SK-N-SH (cell line): ENCODE data around the gene BMI1. TPM values are rescaled to one million over a fixed set of nuclear protein-coding genes. Genes with fewer than 3 reads are reported as not detected.

Experiments used
- CTCF ChIA-PET: fragments of 300-600, 350-600 bp; formaldehyde crosslinking; extraction: SDS; loops from one replicate; lab custom pipeline; 2021; lab: Yijun Ruan, JAX
- POLR2A ChIA-PET: fragments of 350-600 bp; sonication (Branson Sonifier 250); formaldehyde crosslinking; extraction: SDS; loops from one replicate; lab custom pipeline; 2020; ENCODE audit warnings: antibody characterized with exemption, inconsistent platforms; lab: Yijun Ruan, JAX
- DNase-seq: peaks from one replicate; pipeline ENCODE4 v3.0.0; 2012
- H2AFZ ChIP-seq: fragments of 200-600 bp; sonication (generic); 2 replicates; pipeline ENCODE4 v1.8.1; 2016; ENCODE audit warnings: antibody characterized with exemption, mild to moderate bottlenecking, low read depth
- H3F3A ChIP-seq: fragments of 200-600 bp; sonication (generic); replicated peaks from 2 replicates; pipeline ENCODE3; 2016; ENCODE audit warnings: antibody characterized with exemption, mild to moderate bottlenecking; ENCODE audit not compliant: insufficient read depth
- H3K27ac ChIP-seq, 2 experiments: fragments of 200-500 bp in 1 of 2; fragments of 200-600 bp in 1 of 2; sonication (Bioruptor generic) in 1 of 2; sonication (generic), shearing (Covaris generic) in 1 of 2; 2 replicates each; pipeline versions ENCODE4 v1.5.1 to v1.6.1; 2014 to 2016; ENCODE audit warnings: low read depth in 2 of 2, inconsistent platforms in 1 of 2, low read length in 1 of 2, mild to moderate bottlenecking in 1 of 2, mixed read lengths in 1 of 2
- H3K27me3 ChIP-seq: fragments of 200-600 bp; sonication (generic), shearing (Covaris generic); 2 replicates; pipeline ENCODE4 v1.6.1; 2016; ENCODE audit warnings: mixed run types; ENCODE audit not compliant: insufficient read depth
- H3K36me3 ChIP-seq, 2 experiments: fragments of 200-500 bp in 1 of 2; fragments of 200-600 bp in 1 of 2; sonication (Bioruptor generic) in 1 of 2; sonication (generic) in 1 of 2; replicated peaks in 1 of 2; 2 replicates each; pipeline versions ENCODE3 to v1.5.1; 2014 to 2016; ENCODE audit warnings: low read length in 1 of 2, mild to moderate bottlenecking in 1 of 2; ENCODE audit not compliant: insufficient read depth in 2 of 2, control insufficient read depth in 1 of 2
- H3K4me1 ChIP-seq, 2 experiments: fragments of 200-500 bp in 1 of 2; fragments of 200-600 bp in 1 of 2; sonication (Bioruptor generic) in 1 of 2; sonication (generic), shearing (Covaris generic) in 1 of 2; 2 replicates each; pipeline versions ENCODE4 v1.5.1 to v1.6.1; 2014 to 2016; ENCODE audit warnings: low read depth in 1 of 2, low read length in 1 of 2, mixed run types in 1 of 2; ENCODE audit not compliant: insufficient read depth in 2 of 2, control insufficient read depth in 1 of 2
- H3K4me2 ChIP-seq: fragments of 200-600 bp; sonication (generic), shearing (Covaris generic); 2 replicates; pipeline ENCODE4 v1.6.1; 2017; ENCODE audit warnings: mixed run types
- H3K4me3 ChIP-seq, 2 experiments: fragments of 200-500 bp in 1 of 2; fragments of 200-600 bp in 1 of 2; sonication (Bioruptor generic) in 1 of 2; sonication (generic), shearing (Covaris generic) in 1 of 2; 2 replicates each; pipeline versions ENCODE4 v1.5.1 to v1.8.1; 2014 to 2016; ENCODE audit warnings: low read depth in 2 of 2, inconsistent platforms in 1 of 2, low read length in 1 of 2, mild to moderate bottlenecking in 1 of 2, mixed read lengths in 1 of 2, moderate library complexity in 1 of 2
- H3K79me2 ChIP-seq: fragments of 200-600 bp; sonication (generic); 2 replicates; pipeline ENCODE4 v1.8.1; 2017; ENCODE audit warnings: mild to moderate bottlenecking; ENCODE audit not compliant: insufficient read depth
- H3K9ac ChIP-seq: fragments of 200-600 bp; sonication (generic); 2 replicates; pipeline ENCODE4 v1.6.1; 2017; ENCODE audit warnings: mixed run types
- H3K9me2 ChIP-seq: fragments of 200-600 bp; sonication (generic); 2 replicates; pipeline ENCODE4 v1.6.1; 2017; ENCODE audit warnings: mixed run types
- H3K9me3 ChIP-seq: fragments of 200-600 bp; sonication (generic); 2 replicates; pipeline ENCODE4 v1.6.1; 2017; ENCODE audit warnings: mixed run types, mild to moderate bottlenecking, moderate library complexity
- H4K20me1 ChIP-seq: fragments of 200-600 bp; sonication (generic); 2 replicates; pipeline ENCODE4 v1.6.1; 2017; ENCODE audit warnings: mild to moderate bottlenecking, mixed run types; ENCODE audit not compliant: insufficient read depth
- CTCF ChIP-seq: fragments of 200-600 bp; sonication (generic); IDR thresholded peaks from 2 replicates; pipeline ENCODE4 v1.6.1; 2017; ENCODE audit warnings: antibody characterized with exemption, mild to moderate bottlenecking, moderate library complexity
- EP300 ChIP-seq, 2 experiments: IDR thresholded peaks; 2 replicates each; pipeline versions ENCODE4 v1.4.0 to v1.6.1; 2012; ENCODE audit warnings: borderline replicate concordance in 1 of 2, low read depth in 1 of 2, low read length in 1 of 2
- FOXJ3 ChIP-seq: sonication (generic); formaldehyde crosslinking; IDR thresholded peaks from 2 replicates; pipeline ENCODE4 v1.5.1; 2020; ENCODE audit warnings: mild to moderate bottlenecking, missing genetic modification reagents
- GATA2 ChIP-seq: sonication (generic); formaldehyde crosslinking; IDR thresholded peaks from 2 replicates; pipeline ENCODE4 v1.5.0; 2020; ENCODE audit warnings: mild to moderate bottlenecking, missing genetic modification reagents
- JUND ChIP-seq: IDR thresholded peaks from 2 replicates; pipeline ENCODE4 v1.4.0; 2012
- MAX ChIP-seq: IDR thresholded peaks from 2 replicates; pipeline ENCODE4 v1.4.0; 2012; ENCODE audit warnings: low read depth
- MEF2A ChIP-seq: IDR thresholded peaks from 2 replicates; pipeline ENCODE4 v1.4.0; 2012; ENCODE audit warnings: low read depth, borderline replicate concordance
- MXI1 ChIP-seq: IDR thresholded peaks from 2 replicates; pipeline ENCODE4 v1.6.1; 2012; ENCODE audit warnings: mild to moderate bottlenecking, low read depth, low read length, improper control_type of control experiment
- NRF1 ChIP-seq: IDR thresholded peaks from 2 replicates; pipeline ENCODE4 v1.6.1; 2012; ENCODE audit warnings: low read depth, mild to moderate bottlenecking, low read length
- RAD21 ChIP-seq: IDR thresholded peaks from 2 replicates; pipeline ENCODE4 v1.6.1; 2012; ENCODE audit warnings: mild to moderate bottlenecking, low read length
- RCOR1 ChIP-seq: fragments of 150-350 bp; IDR thresholded peaks from 2 replicates; pipeline ENCODE4 v1.6.1; 2017; ENCODE audit warnings: antibody characterized with exemption, low read length
- RFX5 ChIP-seq: IDR thresholded peaks from 2 replicates; pipeline ENCODE4 v1.6.1; 2012; ENCODE audit warnings: mild to moderate bottlenecking, improper control_type of control experiment, low read length
- SIN3A ChIP-seq: IDR thresholded peaks from 2 replicates; pipeline ENCODE4 v1.6.1; 2012; ENCODE audit warnings: low read depth, mild to moderate bottlenecking, low read length, moderate library complexity, borderline replicate concordance
- TAF1 ChIP-seq: IDR thresholded peaks from 2 replicates; pipeline ENCODE4 v1.6.1; 2012; ENCODE audit warnings: low read depth, mild to moderate bottlenecking, low read length, moderate library complexity, borderline replicate concordance
- USF1 ChIP-seq: IDR thresholded peaks from 2 replicates; pipeline ENCODE4 v1.4.0; 2012; ENCODE audit warnings: low read depth, borderline replicate concordance
- USF2 ChIP-seq: fragments of 150-350 bp; IDR thresholded peaks from 2 replicates; pipeline ENCODE4 v1.6.1; 2017; ENCODE audit warnings: antibody characterized with exemption, low read length, low read depth, borderline replicate concordance
- YY1 ChIP-seq: IDR thresholded peaks from 2 replicates; pipeline ENCODE4 v1.4.0; 2012; ENCODE audit warnings: low read depth, mild to moderate bottlenecking
- ZBTB33 ChIP-seq: IDR thresholded peaks from 2 replicates; pipeline ENCODE4 v1.4.0; 2012; ENCODE audit warnings: low read depth, borderline replicate concordance
- WGBS: methylation state at CpG from one replicate; pipeline ENCODE4 v1.1.6; 2017; ENCODE audit warnings: low lambda C conversion rate; 5-methylcytosine and 5-hydroxymethylcytosine counted together
- polyA plus RNA-seq, 3 experiments: library from polyadenylated mRNA; depleted of rRNA; stranded (reverse); fragments of >200 nt; gene quantifications; 2 replicates each; pipeline ENCODE4 v1.2.3, GENCODE V29; 2012

Gene BMI1
- polyA plus RNA-seq, 1 of the 3 experiments (the other 2 are of a cell fraction), result 15.5 TPM

GRCh38 chr10:22349755-22350154, 28.9 kb downstream of the BMI1 start:
- no peak overlapping the region for H3K9ac ChIP-seq
- H3K79me2 ChIP-seq, result no peaks in the 10 kb centered on the region
- no peaks in the 10 kb centered on the region for H3K9me3 ChIP-seq
- no peaks in the 10 kb centered on the region for H3F3A ChIP-seq
- H4K20me1 ChIP-seq, result no peaks in the 10 kb centered on the region
- DNase-seq, result no peak
- H3K4me2 ChIP-seq, result no peak overlapping the region
- TF ChIP-seq FOXJ3 (CRISPR knock-in tag), result no peak
- TF ChIP-seq RAD21, result no peak
- no peak for TF ChIP-seq CTCF
- no peak for TF ChIP-seq MAX
- no peak for TF ChIP-seq NRF1
- no peak for TF ChIP-seq RCOR1
- no peak for TF ChIP-seq MXI1
- no peak for TF ChIP-seq YY1
- no peak overlapping the region for H3K4me3 ChIP-seq
- no peaks in the 10 kb centered on the region for H3K9me2 ChIP-seq
- H3K36me3 ChIP-seq, result no peaks in the 10 kb centered on the region
- POLR2A ChIA-PET, result interaction anchor here (0.6 kb wide), 1 partner anchor 834 kb away, joined by 3 read pairs; no protein-coding TSS in a partner anchor
- H3K27me3 ChIP-seq, result peaks cover 23% of the 10 kb centered on the region
- 97% methylated on average over 1 of the region's 1 CpG for WGBS
- H2AFZ ChIP-seq, result no peak overlapping the region
- CTCF ChIA-PET, result interaction anchor here (0.9 kb wide), 1 partner anchor 639 kb away, joined by 3 read pairs; no protein-coding TSS in a partner anchor
- H3K4me1 ChIP-seq, result peaks cover 0 to 7% of the 10 kb centered on the region in 2 experiments; a peak in 2 of 4 replicates
- no peak overlapping the region for H3K27ac ChIP-seq

- H3F3A ChIP-seq, result no peaks in the 10 kb centered on the region
- peaks cover 8% of the 10 kb centered on the region for H3K27me3 ChIP-seq
- no peaks in the 10 kb centered on the region for H4K20me1 ChIP-seq
- WGBS, result 80% methylated on average over 5 of the region's 5 CpGs
- H3K4me3 ChIP-seq, result no peak overlapping the region
- H3K9me3 ChIP-seq, result no peaks in the 10 kb centered on the region
- ChIA-PET POLR2A (no interaction called here), CTCF (no interaction called here)
- H3K4me1 ChIP-seq, result no peaks in the 10 kb centered on the region; a peak in 1 of 4 replicates
- no peak for DNase-seq
- no peaks in the 10 kb centered on the region for H3K79me2 ChIP-seq
- no peak overlapping the region for H3K4me2 ChIP-seq
- no peak overlapping the region for H2AFZ ChIP-seq
- H3K9ac ChIP-seq, result no peak overlapping the region
- H3K36me3 ChIP-seq, result no peaks in the 10 kb centered on the region
- H3K27ac ChIP-seq, result no peak overlapping the region
- H3K9me2 ChIP-seq, result no peaks in the 10 kb centered on the region
- TF ChIP-seq USF1 (no peak), RCOR1 (no peak), USF2 (no peak), SIN3A (no peak), EP300 (IDR thresholded peaks at IDR 0.05; ENCODE audit: borderline replicate concordance in 1 of 2, low read depth in 1 of 2, low read length in 1 of 2) (no peak), GATA2 (no peak), CTCF (no peak), TAF1 (no peak), YY1 (no peak), RFX5 (no peak), NRF1 (no peak), MEF2A (no peak), ZBTB33 (no peak), JUND (no peak)
Measured at GRCh38 chr10:22351131-22351703, 30.3 kb downstream of the BMI1 start.
